B cell (primary cell): ENCODE results near the gene UBAC1.

ENCODE experiments used
- EZH2 ChIP-seq: IDR thresholded peaks from 2 replicates; pipeline ENCODE4 v1.6.1; 2012; ENCODE audit warnings: borderline replicate concordance, low read depth, mild to moderate bottlenecking, moderate library complexity, low read length; ENCODE audit not compliant: insufficient read depth, poor library complexity, severe bottlenecking
- TF ChIP-seq, protein P1 (sequence below): fragments of 200-600 bp; IDR thresholded peaks from one replicate; pipeline ENCODE4 v1.8.0; 2022; ENCODE audit warnings: antibody characterized with exemption, mild to moderate bottlenecking

DNA sequence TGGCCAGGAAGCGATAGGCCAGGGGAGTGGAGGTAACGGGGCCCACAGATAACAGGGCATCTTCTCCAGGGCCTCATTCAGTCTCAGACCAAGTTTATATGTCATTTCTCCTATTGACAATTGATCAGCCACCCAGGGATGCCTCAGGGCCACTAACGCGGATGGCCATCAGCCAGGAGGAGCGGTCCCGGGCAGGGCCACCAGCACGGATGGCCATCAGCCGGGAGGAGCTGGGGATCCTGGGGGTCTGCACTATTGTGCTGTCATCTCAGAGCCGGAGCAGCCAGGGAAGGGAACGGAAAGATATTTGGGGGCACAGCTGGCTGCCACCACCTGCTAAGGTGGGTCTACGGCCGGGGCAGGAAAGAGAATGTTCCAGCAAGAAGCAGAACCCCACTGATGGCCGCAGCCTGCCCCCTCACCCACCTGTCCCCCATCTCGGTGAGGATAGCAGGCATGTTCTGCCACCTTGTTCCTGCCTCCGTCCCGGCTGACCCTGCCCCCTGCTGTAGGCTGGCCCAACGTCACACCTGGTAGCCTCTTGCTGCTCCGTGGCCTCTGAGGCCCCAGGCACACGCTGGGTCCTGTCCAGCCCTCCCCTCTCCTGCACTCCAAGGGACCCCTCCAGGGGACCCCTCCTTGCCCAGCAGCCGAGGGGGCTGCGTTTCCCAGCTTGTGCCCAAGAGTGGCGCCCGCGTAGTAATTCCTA lies 21.5 kb upstream of the UBAC1 start:
- TF ChIP-seq, protein P1, sequence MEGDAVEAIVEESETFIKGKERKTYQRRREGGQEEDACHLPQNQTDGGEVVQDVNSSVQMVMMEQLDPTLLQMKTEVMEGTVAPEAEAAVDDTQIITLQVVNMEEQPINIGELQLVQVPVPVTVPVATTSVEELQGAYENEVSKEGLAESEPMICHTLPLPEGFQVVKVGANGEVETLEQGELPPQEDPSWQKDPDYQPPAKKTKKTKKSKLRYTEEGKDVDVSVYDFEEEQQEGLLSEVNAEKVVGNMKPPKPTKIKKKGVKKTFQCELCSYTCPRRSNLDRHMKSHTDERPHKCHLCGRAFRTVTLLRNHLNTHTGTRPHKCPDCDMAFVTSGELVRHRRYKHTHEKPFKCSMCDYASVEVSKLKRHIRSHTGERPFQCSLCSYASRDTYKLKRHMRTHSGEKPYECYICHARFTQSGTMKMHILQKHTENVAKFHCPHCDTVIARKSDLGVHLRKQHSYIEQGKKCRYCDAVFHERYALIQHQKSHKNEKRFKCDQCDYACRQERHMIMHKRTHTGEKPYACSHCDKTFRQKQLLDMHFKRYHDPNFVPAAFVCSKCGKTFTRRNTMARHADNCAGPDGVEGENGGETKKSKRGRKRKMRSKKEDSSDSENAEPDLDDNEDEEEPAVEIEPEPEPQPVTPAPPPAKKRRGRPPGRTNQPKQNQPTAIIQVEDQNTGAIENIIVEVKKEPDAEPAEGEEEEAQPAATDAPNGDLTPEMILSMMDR: no peak
- no peak for TF ChIP-seq EZH2
